Sigmoid colon (tissue), 4 donors: ENCODE measurements around the gene PPFIA2.

Experiments
- CTCF ChIP-seq, 4 experiments: fragments of 450-650 bp in 3 of 4; fragments of 200-600 bp in 1 of 4; IDR thresholded peaks; one replicate each; pipeline ENCODE4 v1.5.1; 2016 to 2019; ENCODE audit warnings: antibody characterized with exemption in 4 of 4, mild to moderate bottlenecking in 3 of 4, moderate library complexity in 2 of 4
- EP300 ChIP-seq, 4 donors: sonication (generic); formaldehyde crosslinking; IDR thresholded peaks; one replicate each; pipeline ENCODE4 v1.6.1; 2017; ENCODE audit warnings: antibody characterized with exemption in 4 of 4
- POLR2A ChIP-seq, 2 donors: fragments of 450-650 bp; IDR thresholded peaks; one replicate each; pipeline ENCODE4 v1.6.1; 2016; ENCODE audit warnings: antibody characterized with exemption in 2 of 2, mild to moderate bottlenecking in 2 of 2, moderate library complexity in 2 of 2
- POLR2AphosphoS5 ChIP-seq, 4 donors: sonication (generic); formaldehyde crosslinking; IDR thresholded peaks; one replicate each; pipeline ENCODE4 v1.6.1; 2017; ENCODE audit warnings: antibody characterized with exemption in 4 of 4

GRCh38 chr12:81229759-81230158 is 529.4 kb downstream of the PPFIA2 start:
- TF ChIP-seq CTCF (IDR thresholded peaks at IDR 0.05) (no peak), POLR2AphosphoS5 (IDR thresholded peaks at IDR 0.05) (no peak), POLR2A (IDR thresholded peaks at IDR 0.05) (no peak), EP300 (IDR thresholded peaks at IDR 0.05) (no peak)
